ENCODE data around the gene SLC25A28. TPM values are rescaled to one million over a fixed set of nuclear protein-coding genes. Genes with fewer than 3 reads are reported as not detected.

The SLC25A28 gene
- total and polyA plus RNA-seq, 9 donors, result 23.6 to 38.9 (median 28.9) TPM

- no peak overlapping the region for H3K27ac ChIP-seq (ENCODE audit: low read length)
- peaks cover 14% of the 10 kb centered on the region for H3K4me1 ChIP-seq (ENCODE audit: control insufficient read depth, insufficient read depth, low read length)
- H3K27me3 ChIP-seq (ENCODE audit: control insufficient read depth, insufficient read depth, low read length), result peaks cover 24% of the 10 kb centered on the region
- H3K4me3 ChIP-seq (ENCODE audit: low read length), result no peak overlapping the region
- no peaks in the 10 kb centered on the region for H3K9me3 ChIP-seq (replicated peaks; ENCODE audit: control insufficient read depth, low read depth, low read length)
- H3K36me3 ChIP-seq (ENCODE audit: control insufficient read depth, insufficient read depth, low read length), result no peaks in the 10 kb centered on the region
- WGBS (ENCODE audit: insufficient coverage), result no CpG with 5 or more reads among the region's 1 CpG
- no peak for DNase-seq
Observed at GRCh38 chr10:99656199-99657064, 36.2 kb upstream of the SLC25A28 start.

- 85% methylated on average over 3 of the region's 9 CpGs for WGBS (ENCODE audit: insufficient coverage)
- DNase-seq, result no peak
- Histone ChIP-seq H3K27ac (ENCODE audit: low read length) (no peak overlapping the region), H3K9me3 (replicated peaks; ENCODE audit: control insufficient read depth, low read depth, low read length) (no peaks in the 10 kb centered on the region), H3K4me1 (ENCODE audit: control insufficient read depth, insufficient read depth, low read length) (peaks cover 11% of the 10 kb centered on the region), H3K4me3 (ENCODE audit: low read length) (no peak overlapping the region), H3K36me3 (ENCODE audit: control insufficient read depth, insufficient read depth, low read length) (no peaks in the 10 kb centered on the region), H3K27me3 (ENCODE audit: control insufficient read depth, insufficient read depth, low read length) (peaks cover 27% of the 10 kb centered on the region)
Observed at GRCh38 chr10:99654390-99655175, 34.3 kb upstream of the SLC25A28 start.

- 67% methylated on average over 1 of the region's 4 CpGs for WGBS (ENCODE audit: insufficient coverage)
Observed at GRCh38 chr10:99652800-99653390, 32.7 kb upstream of the SLC25A28 start.

DNA sequence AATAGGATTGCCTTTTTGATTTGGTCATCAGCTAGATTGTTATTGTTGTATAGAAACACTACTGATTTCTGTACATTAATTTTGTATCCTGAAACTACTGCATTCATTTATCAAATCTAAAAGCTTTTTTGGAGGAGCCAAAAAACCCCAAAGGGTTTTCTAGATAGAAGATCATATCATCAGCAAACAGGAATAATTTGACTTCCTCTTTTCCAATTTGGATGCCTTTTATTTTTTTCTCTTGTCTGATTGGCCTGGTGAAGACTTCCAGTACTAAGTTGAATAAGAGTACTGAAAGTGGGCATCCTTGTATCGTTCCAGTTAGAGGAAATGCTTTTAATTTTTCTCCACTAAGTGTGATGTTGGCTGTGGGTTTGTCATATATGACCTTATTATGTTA, 28.5 kb upstream of the SLC25A28 start:
- H3K9me3 ChIP-seq (replicated peaks; ENCODE audit: control insufficient read depth, low read depth, low read length), result no peaks in the 10 kb centered on the region
- H3K4me3 ChIP-seq (ENCODE audit: low read length), result no peak overlapping the region
- peaks cover 3% of the 10 kb centered on the region for H3K4me1 ChIP-seq (ENCODE audit: control insufficient read depth, insufficient read depth, low read length)
- H3K27ac ChIP-seq (ENCODE audit: low read length), result no peak overlapping the region
- no peak for DNase-seq
- no peaks in the 10 kb centered on the region for H3K36me3 ChIP-seq (ENCODE audit: control insufficient read depth, insufficient read depth, low read length)
- no CpG with 5 or more reads among the region's 1 CpG for WGBS (ENCODE audit: insufficient coverage)
- peaks cover 6% of the 10 kb centered on the region for H3K27me3 ChIP-seq (ENCODE audit: control insufficient read depth, insufficient read depth, low read length)

More at GRCh38 chr10:99652800-99653390, 32.7 kb upstream of the SLC25A28 start:
- no peak for DNase-seq
- Histone ChIP-seq H3K36me3 (ENCODE audit: control insufficient read depth, insufficient read depth, low read length) (no peaks in the 10 kb centered on the region), H3K27me3 (ENCODE audit: control insufficient read depth, insufficient read depth, low read length) (peaks cover 10% of the 10 kb centered on the region), H3K9me3 (replicated peaks; ENCODE audit: control insufficient read depth, low read depth, low read length) (no peaks in the 10 kb centered on the region), H3K4me3 (ENCODE audit: low read length) (no peak overlapping the region), H3K27ac (ENCODE audit: low read length) (no peak overlapping the region), H3K4me1 (ENCODE audit: control insufficient read depth, insufficient read depth, low read length) (peaks cover 3% of the 10 kb centered on the region)

DNA sequence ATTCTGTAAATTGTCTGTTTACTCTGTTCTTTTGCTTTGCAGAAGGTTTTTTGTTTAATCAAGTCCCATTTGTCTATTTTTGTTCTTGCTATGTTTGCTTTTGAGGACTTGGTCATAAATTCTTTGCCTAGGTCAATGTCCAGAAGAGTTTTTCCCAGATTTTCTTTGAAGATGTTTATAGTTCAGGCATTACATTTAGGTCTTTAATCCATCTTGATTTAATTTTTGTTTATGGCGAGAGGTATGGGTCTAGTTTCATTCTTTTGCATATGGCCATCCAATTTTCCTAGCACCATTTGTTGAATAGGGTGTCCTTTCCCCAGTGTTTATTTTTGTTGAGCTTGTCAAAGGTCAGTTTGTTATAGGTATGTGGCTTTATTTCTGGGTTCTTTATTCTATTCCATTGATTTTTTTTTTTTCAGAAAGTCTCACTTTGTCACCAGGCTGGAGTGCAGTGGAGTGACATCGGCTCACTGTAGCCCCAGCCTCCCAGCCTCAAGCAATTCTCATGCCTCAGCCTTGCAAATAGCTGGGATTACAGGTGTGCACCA, 27.4 kb upstream of the SLC25A28 start:
- DNase-seq, result no peak
- whole genome bisulfite sequencing (ENCODE audit: insufficient coverage), result no CpG with 5 or more reads among the region's 2 CpGs
- Histone ChIP-seq H3K27me3 (ENCODE audit: control insufficient read depth, insufficient read depth, low read length) (peaks cover 4% of the 10 kb centered on the region), H3K27ac (ENCODE audit: low read length) (no peak overlapping the region), H3K9me3 (replicated peaks; ENCODE audit: control insufficient read depth, low read depth, low read length) (no peaks in the 10 kb centered on the region), H3K4me1 (ENCODE audit: control insufficient read depth, insufficient read depth, low read length) (peaks cover 3% of the 10 kb centered on the region), H3K4me3 (ENCODE audit: low read length) (no peak overlapping the region), H3K36me3 (ENCODE audit: control insufficient read depth, insufficient read depth, low read length) (no peaks in the 10 kb centered on the region)

DNA sequence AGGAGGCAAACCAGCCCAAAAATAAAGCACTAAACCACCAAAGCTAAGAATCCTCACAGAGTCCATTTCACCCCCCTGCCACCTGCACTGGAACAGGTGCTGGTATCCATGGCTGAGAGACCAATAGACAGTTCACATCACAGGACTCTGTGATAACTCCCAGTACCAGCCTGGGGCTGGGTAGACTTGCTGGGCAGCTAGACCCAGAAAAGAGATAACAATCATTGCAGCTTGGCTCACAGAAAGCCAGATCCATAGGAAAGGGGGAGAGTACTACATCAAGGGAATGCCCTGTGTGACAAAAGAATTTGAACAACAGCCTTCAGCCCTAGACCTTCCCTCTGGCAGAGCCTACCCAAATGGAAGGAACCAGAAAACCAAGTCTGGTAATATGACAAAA, 13.6 kb upstream of the SLC25A28 start:
- Histone ChIP-seq H3K27ac (ENCODE audit: low read length) (no peak overlapping the region), H3K27me3 (ENCODE audit: control insufficient read depth, insufficient read depth, low read length) (peaks cover 2% of the 10 kb centered on the region), H3K4me1 (ENCODE audit: control insufficient read depth, insufficient read depth, low read length) (no peaks in the 10 kb centered on the region), H3K36me3 (ENCODE audit: control insufficient read depth, insufficient read depth, low read length) (no peaks in the 10 kb centered on the region), H3K9me3 (replicated peaks; ENCODE audit: control insufficient read depth, low read depth, low read length) (no peaks in the 10 kb centered on the region), H3K4me3 (ENCODE audit: low read length) (no peak overlapping the region)
- no peak for DNase-seq

DNA sequence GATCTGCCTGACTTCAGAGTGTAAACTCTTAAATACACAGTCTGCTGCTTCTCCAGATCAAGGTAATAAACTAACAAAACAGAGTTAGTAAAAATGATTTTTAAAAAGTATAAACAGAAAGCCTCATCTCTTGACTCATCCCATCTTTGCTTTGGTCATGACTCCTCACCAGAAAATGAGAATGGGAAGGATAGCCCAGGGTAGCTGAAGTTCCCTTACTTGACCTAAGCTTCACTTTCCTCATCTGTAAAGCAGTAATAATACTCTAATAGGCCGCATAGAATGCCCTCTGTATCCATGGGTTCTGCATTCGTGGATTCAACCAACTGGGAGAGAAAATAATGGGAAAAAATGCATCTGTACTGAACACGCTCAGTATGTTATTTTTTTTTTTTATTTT, 11.3 kb upstream of the SLC25A28 start:
- Histone ChIP-seq H3K4me1 (ENCODE audit: control insufficient read depth, insufficient read depth, low read length) (no peaks in the 10 kb centered on the region), H3K4me3 (ENCODE audit: low read length) (no peak overlapping the region), H3K9me3 (replicated peaks; ENCODE audit: control insufficient read depth, low read depth, low read length) (no peaks in the 10 kb centered on the region), H3K36me3 (ENCODE audit: control insufficient read depth, insufficient read depth, low read length) (no peaks in the 10 kb centered on the region), H3K27me3 (ENCODE audit: control insufficient read depth, insufficient read depth, low read length) (peaks cover 2% of the 10 kb centered on the region), H3K27ac (ENCODE audit: low read length) (no peak overlapping the region)
- no CpG with 5 or more reads among the region's 3 CpGs for WGBS (ENCODE audit: insufficient coverage)
- no peak for DNase-seq

GRCh38 chr10:99630991-99631390, 10.8 kb upstream of the SLC25A28 start:
- Histone ChIP-seq H3K27me3 (ENCODE audit: control insufficient read depth, insufficient read depth, low read length) (peaks cover 2% of the 10 kb centered on the region), H3K4me3 (ENCODE audit: low read length) (no peak overlapping the region), H3K9me3 (replicated peaks; ENCODE audit: control insufficient read depth, low read depth, low read length) (no peaks in the 10 kb centered on the region), H3K36me3 (ENCODE audit: control insufficient read depth, insufficient read depth, low read length) (no peaks in the 10 kb centered on the region), H3K27ac (ENCODE audit: low read length) (no peak overlapping the region), H3K4me1 (ENCODE audit: control insufficient read depth, insufficient read depth, low read length) (no peaks in the 10 kb centered on the region)
- DNase-seq, result no peak

DNA sequence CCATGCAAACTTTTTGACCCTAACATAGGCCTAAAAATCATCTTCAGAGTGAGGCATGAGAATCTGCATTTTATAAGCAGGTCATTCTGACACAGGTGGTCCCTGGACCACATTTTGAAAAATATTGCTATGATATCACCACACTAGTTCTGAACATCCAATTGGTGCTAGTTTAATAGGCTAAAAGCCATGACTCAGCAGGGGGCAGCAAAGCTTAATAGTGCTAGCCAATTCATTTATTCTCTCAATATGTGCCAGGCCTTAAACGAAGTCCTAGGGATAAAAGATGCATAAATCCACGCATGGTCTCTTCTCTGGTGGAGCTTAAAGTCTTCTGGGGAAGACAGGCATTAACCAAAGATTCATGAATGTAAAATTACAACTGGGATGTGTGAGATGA, 10.2 kb upstream of the SLC25A28 start:
- no peak for DNase-seq
- no peak overlapping the region for H3K4me3 ChIP-seq (ENCODE audit: low read length)
- WGBS (ENCODE audit: insufficient coverage), result no CpG with 5 or more reads among the region's 2 CpGs

GRCh38 chr10:99629625-99629978, 9.4 kb upstream of the SLC25A28 start:
- Histone ChIP-seq H3K9me3 (replicated peaks; ENCODE audit: control insufficient read depth, low read depth, low read length) (no peaks in the 10 kb centered on the region), H3K27ac (ENCODE audit: low read length) (no peak overlapping the region), H3K36me3 (ENCODE audit: control insufficient read depth, insufficient read depth, low read length) (no peaks in the 10 kb centered on the region), H3K27me3 (ENCODE audit: control insufficient read depth, insufficient read depth, low read length) (peaks cover 2% of the 10 kb centered on the region), H3K4me1 (ENCODE audit: control insufficient read depth, insufficient read depth, low read length) (no peaks in the 10 kb centered on the region), H3K4me3 (ENCODE audit: low read length) (no peak overlapping the region)
- WGBS (ENCODE audit: insufficient coverage), result 63% methylated on average over 1 of the region's 3 CpGs
- DNase-seq, result no peak

More for the DNA sequence above, 10.2 kb upstream of the SLC25A28 start:
- Histone ChIP-seq H3K27me3 (ENCODE audit: control insufficient read depth, insufficient read depth, low read length) (peaks cover 2% of the 10 kb centered on the region), H3K4me1 (ENCODE audit: control insufficient read depth, insufficient read depth, low read length) (no peaks in the 10 kb centered on the region), H3K9me3 (replicated peaks; ENCODE audit: control insufficient read depth, low read depth, low read length) (no peaks in the 10 kb centered on the region), H3K27ac (ENCODE audit: low read length) (no peak overlapping the region), H3K36me3 (ENCODE audit: control insufficient read depth, insufficient read depth, low read length) (no peaks in the 10 kb centered on the region)
